Suppressor macrophage (primary cell): ENCODE data around the gene GNPNAT1.
A peak's percentile ranks its signal among the peaks of the same experiment; 100 is the strongest.
"Not testable (repeated sequence)": the region's sequence is repeated elsewhere in the genome, so short reads cannot be mapped to it uniquely, and the experiment has no call there.

Source experiments
- DNase-seq, 4 experiments: peaks; one replicate each; pipeline ENCODE4 v3.0.0-alpha.2; 2020 to 2022

GNPNAT1 gene

DNA sequence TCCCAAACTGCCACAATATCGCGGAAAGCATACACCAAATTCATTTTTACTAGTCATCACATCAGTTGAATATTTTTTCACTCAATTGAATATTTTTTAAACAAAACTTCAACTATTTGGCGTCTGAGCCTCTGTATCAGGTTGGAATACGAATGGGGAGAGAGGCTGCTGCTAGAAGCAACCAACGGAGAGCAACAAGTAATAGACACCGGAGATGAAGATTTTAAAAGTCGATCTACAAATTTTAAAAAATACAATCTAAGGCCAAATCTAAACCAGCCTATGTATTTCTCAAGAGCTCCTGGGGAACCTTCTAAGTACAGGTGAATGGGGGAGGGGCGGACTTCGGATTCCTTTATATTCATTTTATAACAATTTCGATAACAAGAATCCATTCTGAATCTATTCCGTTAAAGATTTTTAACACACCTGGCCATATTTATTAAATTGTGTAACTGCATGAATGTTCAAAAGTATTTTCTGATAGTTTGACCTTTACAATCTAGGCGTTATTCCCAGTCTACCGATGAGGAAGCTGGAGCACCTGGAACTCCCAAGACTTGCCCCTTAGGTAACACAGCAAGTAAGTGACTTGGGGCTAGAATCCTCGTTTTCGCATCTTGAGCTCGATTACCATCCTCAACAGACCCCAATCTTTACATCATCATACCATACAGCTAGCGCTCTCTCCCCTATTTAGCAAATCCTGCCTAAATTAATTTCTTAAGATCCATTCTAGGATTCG, 1.2 kb downstream of the GNPNAT1 start:
- no peak for DNase-seq

- DNase-seq: no peak
These were observed 2.3 kb downstream of the GNPNAT1 start for GRCh38 chr14:52789118-52789517.

GRCh38 chr14:52786887-52787286, 4.5 kb downstream of the GNPNAT1 start:
- no peak for DNase-seq

- DNase-seq: peak in 3 of 4 experiments; percentile 1 to 55 (median 41)
These were observed 8.2 kb downstream of the GNPNAT1 start for GRCh38 chr14:52783206-52783605.

DNA sequence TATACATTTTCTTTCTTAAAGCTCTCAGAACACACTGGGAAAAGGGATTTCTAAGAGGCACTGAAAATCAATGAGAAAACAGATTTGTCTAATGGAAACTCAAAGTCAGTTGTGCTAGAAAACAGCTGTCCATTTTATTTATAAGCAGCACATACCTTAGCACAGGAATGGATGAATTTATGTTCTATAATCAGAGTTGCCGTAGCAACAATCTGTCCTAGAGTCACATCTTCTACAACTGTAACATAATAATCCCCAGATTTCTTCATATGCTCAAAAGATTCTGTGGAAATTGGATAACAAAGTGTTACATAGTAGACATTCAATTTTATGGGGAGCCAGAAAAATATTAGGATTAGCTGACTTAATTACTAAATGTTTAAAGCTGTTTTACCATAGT, 9.8 kb downstream of the GNPNAT1 start:
- no peak for DNase-seq

- no peak for DNase-seq
These were observed 10.5 kb downstream of the GNPNAT1 start for GRCh38 chr14:52780893-52781292.

- no peak for DNase-seq
These were observed 12.7 kb downstream of the GNPNAT1 start for GRCh38 chr14:52778702-52779101.

DNA sequence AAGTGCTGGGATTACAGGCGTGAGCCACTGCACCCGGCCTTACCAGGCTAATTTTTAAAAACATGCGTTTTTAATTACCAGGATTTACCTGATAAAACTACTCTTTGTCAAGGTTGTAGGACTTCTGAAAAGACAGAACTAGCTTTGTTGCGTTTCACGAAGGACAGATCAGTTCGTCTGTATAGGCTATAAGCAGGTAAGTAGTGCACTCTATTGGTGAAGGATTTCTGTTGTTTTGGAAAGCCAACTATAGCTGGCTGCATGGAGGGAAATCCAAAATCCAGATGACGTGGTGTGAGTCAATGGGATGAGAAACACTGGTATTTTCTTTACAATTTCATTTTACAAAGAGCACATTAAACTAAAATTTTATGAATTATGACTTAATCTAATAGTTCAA, 14.6 kb downstream of the GNPNAT1 start:
- no peak for DNase-seq

- no peak for DNase-seq
These were observed 21.5 kb downstream of the GNPNAT1 start for GRCh38 chr14:52769887-52770286.

DNA sequence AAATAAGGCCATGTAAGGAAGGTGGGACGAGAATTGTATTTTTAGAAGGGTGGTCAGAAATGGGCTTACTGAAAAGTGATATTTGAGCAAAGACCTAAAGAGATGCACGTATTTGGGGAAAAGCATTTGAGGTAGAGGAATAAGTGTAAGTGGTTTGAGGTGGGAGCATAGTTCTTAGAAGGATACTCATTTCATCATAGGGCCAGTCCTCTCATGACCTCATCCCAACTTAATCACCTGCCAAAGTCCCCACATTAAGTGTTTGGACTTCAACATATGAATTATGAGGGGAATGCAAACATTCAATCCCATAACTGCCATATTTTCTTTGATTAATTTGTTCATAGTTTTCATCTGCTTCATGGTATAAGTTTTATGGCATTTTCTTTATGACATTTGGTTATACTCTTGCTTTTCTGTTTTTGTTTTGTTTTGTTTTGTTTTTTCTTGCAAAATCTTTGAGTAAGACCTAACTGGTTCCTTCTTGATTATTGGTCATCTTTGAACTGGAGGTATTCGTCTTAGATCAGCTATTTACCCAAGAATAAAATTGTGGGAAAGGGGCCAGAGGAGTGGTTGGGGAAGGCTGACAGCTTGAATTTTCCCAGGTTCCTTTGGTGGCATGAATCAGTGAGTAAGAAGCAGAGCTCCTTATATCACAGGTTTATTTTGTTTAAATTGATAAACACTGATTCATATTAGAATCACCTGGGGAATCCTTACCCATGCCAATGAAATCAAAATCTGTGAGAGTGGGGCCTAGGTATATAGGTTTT, 24.2 kb downstream of the GNPNAT1 start:
- no peak for DNase-seq

DNA sequence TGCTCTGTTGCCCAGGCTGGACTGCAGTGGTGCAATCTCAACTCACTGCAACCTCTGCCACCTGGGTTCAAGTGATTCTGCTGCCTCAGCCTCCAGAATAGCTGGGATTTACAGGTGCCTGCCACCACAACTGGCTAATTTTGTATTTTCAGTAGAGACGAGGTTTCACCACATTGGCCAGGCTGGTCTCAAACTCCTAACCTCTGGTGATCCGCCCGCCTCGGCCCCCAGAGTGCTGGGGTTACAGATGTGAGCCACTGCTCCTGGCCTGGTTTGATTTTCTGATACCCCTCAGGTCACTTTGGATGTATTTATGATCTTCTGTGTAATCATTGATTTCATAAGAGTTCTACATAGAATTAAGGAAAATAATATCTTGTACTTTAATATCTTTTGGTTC, 28.5 kb downstream of the GNPNAT1 start:
- DNase-seq: not testable (repeated sequence)

GRCh38 chr14:52759145-52759544, 32.3 kb downstream of the GNPNAT1 start:
- no peak for DNase-seq

DNA sequence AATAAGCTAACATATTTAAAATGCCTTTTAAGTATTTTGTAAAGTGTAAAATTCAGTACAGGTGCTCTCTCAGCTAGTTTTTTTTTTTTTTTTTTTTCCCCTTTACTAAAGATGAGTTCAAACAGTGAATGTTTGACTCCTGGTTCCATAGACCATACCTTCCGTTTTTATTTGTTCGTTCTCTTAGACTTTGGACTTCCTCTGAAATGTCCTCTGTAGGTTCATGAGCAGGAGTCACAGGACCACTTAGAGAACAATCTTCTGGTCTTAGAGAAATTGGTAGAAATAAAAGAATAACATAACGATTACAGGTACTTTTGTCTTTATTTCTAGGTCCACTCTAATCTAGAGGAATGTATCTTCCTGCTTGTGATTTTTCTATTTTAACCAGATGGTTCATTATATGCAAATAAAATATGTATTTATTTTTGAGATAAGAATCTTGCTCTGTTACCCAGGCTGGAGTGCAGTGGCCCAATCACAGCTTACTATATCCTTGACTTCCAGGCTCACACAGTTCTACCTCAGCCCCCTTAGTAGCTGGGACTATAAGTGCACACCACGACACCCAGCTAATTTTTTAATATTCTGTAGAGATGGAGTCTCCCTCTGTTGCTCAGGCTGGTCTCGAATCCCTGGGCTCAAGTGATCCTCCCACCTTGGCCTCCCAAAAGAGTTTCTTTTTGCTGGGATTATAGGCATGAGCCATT, 35.6 kb downstream of the GNPNAT1 start:
- no peak for DNase-seq

- no peak for DNase-seq
These were observed 42.6 kb downstream of the GNPNAT1 start for GRCh38 chr14:52748647-52749292.

GRCh38 chr14:52741865-52742264, 49.5 kb downstream of the GNPNAT1 start:
- DNase-seq: peak in 2 of 4 experiments; percentile 3 to 21

- DNase-seq: no peak
These were observed 50.7 kb downstream of the GNPNAT1 start for GRCh38 chr14:52740751-52741150.

GRCh38 chr14:52738409-52738808, 53.0 kb downstream of the GNPNAT1 start:
- DNase-seq: no peak

GRCh38 chr14:52735921-52736489, 55.4 kb downstream of the GNPNAT1 start:
- no peak for DNase-seq

DNA sequence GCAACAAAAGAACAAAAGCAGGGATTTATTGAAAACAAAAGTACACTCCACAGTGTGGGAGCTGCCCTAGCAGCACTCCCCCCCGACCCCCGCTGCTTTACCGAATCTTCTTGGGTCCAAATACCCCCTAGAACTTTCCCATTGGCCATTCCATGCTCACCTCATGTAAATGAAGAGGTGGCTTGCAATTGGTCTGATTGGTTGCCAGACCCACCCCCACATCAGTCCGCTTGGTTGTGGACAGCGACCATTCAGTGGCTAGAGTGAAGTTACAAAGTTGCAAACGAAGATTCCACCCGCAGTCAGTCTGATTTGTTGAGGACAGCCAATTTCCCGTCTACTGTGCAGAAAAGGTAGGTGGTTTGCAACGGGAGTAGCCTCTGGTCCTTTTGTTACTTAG, 57.6 kb downstream of the GNPNAT1 start:
- no peak for DNase-seq

DNA sequence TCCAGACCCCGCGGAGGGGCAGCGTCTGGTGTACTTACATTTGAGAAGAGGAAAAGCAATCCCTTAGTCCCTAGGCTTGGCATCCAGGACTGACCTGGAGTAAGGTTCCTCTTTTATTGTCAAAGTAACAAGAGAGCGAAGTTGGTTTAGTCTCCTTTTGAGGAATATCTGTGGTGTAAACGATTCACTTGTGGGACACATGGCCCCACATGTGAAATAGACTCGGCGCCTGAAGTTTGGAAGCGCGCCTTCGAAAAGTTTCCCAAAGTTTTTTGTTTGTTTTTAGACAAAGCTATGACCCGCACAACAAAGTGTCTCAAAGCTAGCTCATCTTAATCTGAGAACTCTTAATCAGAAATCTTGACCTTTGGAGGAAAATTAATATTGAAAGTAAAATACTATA, 60.7 kb downstream of the GNPNAT1 start:
- peak in 3 of 4 experiments; percentile 40 to 61 (median 58) for DNase-seq

DNA sequence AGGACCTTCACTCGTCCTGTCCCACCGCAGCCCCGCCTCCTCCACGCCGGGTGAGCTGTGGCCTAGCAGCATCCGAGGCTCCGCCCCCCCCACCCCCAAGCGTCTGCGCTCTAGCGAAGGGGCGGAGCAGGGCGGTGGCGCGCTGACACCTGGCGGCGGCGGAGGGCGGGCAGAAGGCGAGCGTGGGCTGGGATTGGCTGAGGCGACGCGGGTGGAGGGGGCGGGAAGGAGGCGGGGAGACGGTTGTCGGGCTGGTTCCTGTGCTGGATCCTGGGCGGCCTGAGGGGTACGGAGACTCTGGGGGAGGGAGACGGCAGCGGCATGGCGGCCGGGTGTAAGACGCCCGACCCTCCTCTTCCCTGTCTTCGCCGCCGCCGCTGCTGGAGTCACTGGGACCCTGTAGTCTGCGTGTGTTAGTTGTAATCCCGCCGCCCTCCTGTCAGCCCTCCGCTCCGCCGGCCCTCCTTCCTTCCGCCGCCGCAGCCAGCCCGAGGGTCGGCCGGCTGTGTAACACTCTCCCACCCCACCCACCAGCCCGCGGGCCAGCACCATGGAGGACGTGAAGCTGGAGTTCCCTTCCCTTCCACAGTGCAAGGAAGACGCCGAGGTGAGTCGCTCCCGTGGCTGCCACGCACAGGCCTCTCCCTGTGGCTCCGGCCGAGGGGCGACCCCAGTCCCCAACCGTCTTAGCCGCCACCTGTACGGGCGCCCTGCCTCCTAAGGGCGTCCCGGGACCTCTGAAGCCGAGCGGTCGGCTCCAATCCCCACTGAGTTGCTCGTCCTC, 61.3 kb downstream of the GNPNAT1 start, which contains the start of gene STYX:
Gene STYX, plus strand, starts transcription at position 242 of the 784 bp plus-strand sequence. Its CDS starts 309 bp downstream, at position 551.
- DNase-seq: peak; percentile 98 to 99 (median 98)

DNA sequence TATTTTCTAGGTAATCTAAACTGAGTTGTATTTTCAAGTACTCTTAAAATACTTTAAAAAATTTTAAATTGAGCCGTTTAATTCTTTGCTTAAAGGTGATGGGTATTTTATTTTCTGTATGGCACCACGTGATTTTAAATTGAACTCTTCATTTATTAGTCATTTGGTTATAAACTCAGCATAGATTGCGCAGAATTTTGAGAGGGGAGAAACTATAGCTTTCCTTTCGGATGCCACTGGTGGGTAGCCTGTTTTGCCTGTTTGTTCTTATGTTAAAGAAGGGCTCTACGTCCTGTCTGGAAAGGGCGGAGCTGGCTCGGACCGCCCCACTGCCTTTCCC, 61.9 kb downstream of the GNPNAT1 start:
- no peak for DNase-seq
